ENCODE measurements around the gene LOXHD1. TPM values are rescaled to one million over a fixed set of nuclear protein-coding genes. Genes with fewer than 3 reads are reported as not detected.

Gene LOXHD1
- total and polyA plus RNA-seq, 4 experiments from 2014 or later: not detected

- intact Hi-C loops (cut with micrococcal nuclease): no loop called here
- Mint-ChIP-seq H3K4me1 (no peaks in the 10 kb centered on the region), H3K9me3 (no peaks in the 10 kb centered on the region), H3K36me3 (no peaks in the 10 kb centered on the region), H3K27ac (no peak overlapping the region), H3K4me3 (no peak overlapping the region), H3K27me3 (peaks cover 3 to 9% of the 10 kb centered on the region in 2 donors)
- CTCF ChIA-PET (ENCODE audit: partially characterized antibody): interaction anchor here (1.8 kb wide), 1 partner anchor 22 kb away, joined by 5 read pairs; no protein-coding TSS in a partner anchor
- H3K4me1 ChIP-seq (ENCODE audit: insufficient read depth, low read length): no peaks in the 10 kb centered on the region
- no peak overlapping the region for H3K4me3 ChIP-seq (ENCODE audit: low read length in 2 of 2)
- DNase-seq: no peak
- POLR2A ChIA-PET (ENCODE audit: partially characterized antibody): no interaction called here
- H3K36me3 ChIP-seq (ENCODE audit: insufficient read depth, low read length): no peaks in the 10 kb centered on the region
- no peaks in the 10 kb centered on the region for H3K27me3 ChIP-seq (ENCODE audit: insufficient read depth, low read length)
- H3K27ac ChIP-seq (ENCODE audit: low read depth, low read length): no peak overlapping the region
- H3K9me3 ChIP-seq (ENCODE audit: control insufficient read depth in 1 of 2, low read length in 2 of 2): no peaks in the 10 kb centered on the region
Measured at GRCh38 chr18:46679846-46680598, 23.0 kb upstream of the LOXHD1 start.

DNA sequence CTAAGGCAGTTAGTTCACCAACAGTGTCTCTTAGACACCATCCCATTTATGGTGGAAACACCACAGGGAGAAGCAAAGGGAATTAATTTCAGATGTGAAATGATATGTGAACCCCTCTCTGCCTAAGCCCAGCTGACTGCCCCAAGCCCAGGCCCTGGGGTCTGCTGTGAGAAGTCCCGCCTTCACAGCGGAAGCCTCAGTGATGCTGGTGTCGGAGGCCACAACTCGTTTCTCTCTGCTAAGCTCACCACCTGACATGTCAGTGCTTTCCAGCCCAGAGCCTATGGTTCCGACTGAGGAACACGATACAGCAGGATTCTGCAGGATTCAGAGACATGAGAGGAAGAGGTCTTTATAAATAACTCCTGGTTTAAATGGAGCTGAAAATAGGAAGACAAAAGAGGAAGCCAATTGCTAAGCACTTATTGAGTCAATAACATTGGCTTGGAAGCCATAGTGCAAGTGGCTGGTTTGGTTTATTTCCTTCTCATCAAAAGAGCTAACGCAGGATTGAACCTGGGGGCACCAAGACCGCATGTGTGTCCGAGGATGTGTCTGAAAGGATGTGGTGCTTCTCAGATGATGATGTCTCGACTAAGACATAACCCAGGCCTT lies 21.9 kb upstream of the LOXHD1 start:
- no peak for DNase-seq
- CTCF ChIA-PET (ENCODE audit: partially characterized antibody): interaction anchor here (1.8 kb wide), 1 partner anchor 21 kb away, joined by 5 read pairs; no protein-coding TSS in a partner anchor

DNA sequence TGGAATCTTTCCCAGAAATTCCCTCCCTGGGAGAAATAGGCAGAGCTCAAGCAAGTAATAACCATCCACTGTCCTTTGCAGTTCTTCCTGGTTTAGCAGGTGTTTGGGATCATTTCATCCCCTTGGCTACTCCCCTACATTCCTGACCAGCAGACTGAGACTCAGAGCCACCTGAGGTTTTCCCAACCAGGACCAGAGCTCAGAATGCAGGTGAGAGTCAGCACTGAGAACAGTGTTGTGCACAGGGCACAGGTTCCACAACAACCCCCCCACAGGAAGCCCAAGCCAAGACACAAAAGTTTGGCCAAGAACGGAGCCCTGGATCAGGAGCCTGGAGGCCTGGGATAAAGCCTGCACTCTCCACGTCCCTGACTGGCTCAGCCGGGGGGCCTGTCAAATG lies 21.0 kb upstream of the LOXHD1 start:
- Histone ChIP-seq H3K27me3 (ENCODE audit: insufficient read depth, low read length) (no peaks in the 10 kb centered on the region), H3K4me1 (ENCODE audit: insufficient read depth, low read length) (no peaks in the 10 kb centered on the region), H3K27ac (ENCODE audit: low read depth, low read length) (no peak overlapping the region), H3K36me3 (ENCODE audit: insufficient read depth, low read length) (no peaks in the 10 kb centered on the region), H3K9me3 (ENCODE audit: control insufficient read depth in 1 of 2, low read length in 2 of 2) (no peaks in the 10 kb centered on the region), H3K4me3 (ENCODE audit: low read length in 2 of 2) (no peak overlapping the region)
- CTCF ChIA-PET (ENCODE audit: partially characterized antibody): interaction anchor here (1.8 kb wide), 1 partner anchor 20 kb away, joined by 5 read pairs; no protein-coding TSS in a partner anchor
- Mint-ChIP-seq H3K27ac (no peak overlapping the region), H3K27me3 (peaks cover 3 to 9% of the 10 kb centered on the region in 2 donors), H3K4me3 (no peak overlapping the region), H3K9me3 (peaks cover 0 to 2% (median 0%) of the 10 kb centered on the region in 8 donors), H3K36me3 (no peaks in the 10 kb centered on the region), H3K4me1 (peaks cover 0 to 4% (median under 1%) of the 10 kb centered on the region in 4 donors)
- intact Hi-C loops (cut with micrococcal nuclease): no loop called here
- DNase-seq: no peak
- POLR2A ChIA-PET (ENCODE audit: partially characterized antibody): no interaction called here

More for the DNA sequence above, 21.9 kb upstream of the LOXHD1 start:
- POLR2A ChIA-PET (ENCODE audit: partially characterized antibody): no interaction called here
- Histone ChIP-seq H3K9me3 (ENCODE audit: control insufficient read depth in 1 of 2, low read length in 2 of 2) (no peaks in the 10 kb centered on the region), H3K4me3 (ENCODE audit: low read length in 2 of 2) (no peak overlapping the region), H3K4me1 (ENCODE audit: insufficient read depth, low read length) (no peaks in the 10 kb centered on the region), H3K36me3 (ENCODE audit: insufficient read depth, low read length) (no peaks in the 10 kb centered on the region), H3K27me3 (ENCODE audit: insufficient read depth, low read length) (no peaks in the 10 kb centered on the region), H3K27ac (ENCODE audit: low read depth, low read length) (no peak overlapping the region)
- Mint-ChIP-seq H3K36me3 (no peaks in the 10 kb centered on the region), H3K4me1 (peaks cover 0 to 2% (median 0%) of the 10 kb centered on the region in 4 donors), H3K27ac (no peak overlapping the region), H3K4me3 (no peak overlapping the region), H3K27me3 (peaks cover 4 to 9% of the 10 kb centered on the region in 2 donors), H3K9me3 (peaks cover 0 to 2% (median 0%) of the 10 kb centered on the region in 8 donors)
- intact Hi-C loops (cut with micrococcal nuclease): no loop called here

GRCh38 chr18:46677611-46678010 lies 20.6 kb upstream of the LOXHD1 start:
- H3K36me3 Mint-ChIP-seq: no peaks in the 10 kb centered on the region
- H3K27me3 Mint-ChIP-seq: peaks cover 3 to 9% of the 10 kb centered on the region in 2 donors
- POLR2A ChIA-PET (ENCODE audit: partially characterized antibody): no interaction called here
- Histone ChIP-seq H3K4me1 (ENCODE audit: insufficient read depth, low read length) (peaks cover 4% of the 10 kb centered on the region), H3K27me3 (ENCODE audit: insufficient read depth, low read length) (no peaks in the 10 kb centered on the region), H3K36me3 (ENCODE audit: insufficient read depth, low read length) (no peaks in the 10 kb centered on the region), H3K4me3 (ENCODE audit: low read length in 2 of 2) (no peak overlapping the region), H3K27ac (ENCODE audit: low read depth, low read length) (no peak overlapping the region), H3K9me3 (ENCODE audit: control insufficient read depth in 1 of 2, low read length in 2 of 2) (no peaks in the 10 kb centered on the region)
- H3K9me3 Mint-ChIP-seq: peaks cover 0 to 2% (median 0%) of the 10 kb centered on the region in 8 donors
- intact Hi-C loops (cut with micrococcal nuclease): no loop called here
- no peak for DNase-seq
- H3K4me1 Mint-ChIP-seq: peaks cover 3 to 8% (median 4%) of the 10 kb centered on the region in 4 donors
- no peak overlapping the region for H3K27ac Mint-ChIP-seq
- H3K4me3 Mint-ChIP-seq: no peak overlapping the region
- CTCF ChIA-PET (ENCODE audit: partially characterized antibody): interaction anchor here (1.2 kb wide), 1 partner anchor 19 kb away, joined by 5 read pairs; no protein-coding TSS in a partner anchor

- ChIA-PET CTCF (ENCODE audit: partially characterized antibody) (interaction anchor here (1.2 kb wide), 1 partner anchor 18 kb away, joined by 5 read pairs; no protein-coding TSS in a partner anchor), POLR2A (ENCODE audit: partially characterized antibody) (no interaction called here)
- Mint-ChIP-seq H3K4me3 (no peak overlapping the region), H3K27me3 (peaks cover 3 to 4% of the 10 kb centered on the region in 2 donors), H3K4me1 (peaks cover 10 to 19% (median 12%) of the 10 kb centered on the region in 4 donors), H3K36me3 (no peaks in the 10 kb centered on the region), H3K9me3 (peaks cover 0 to 2% (median 0%) of the 10 kb centered on the region in 8 donors), H3K27ac (no peak overlapping the region)
- Histone ChIP-seq H3K27ac (ENCODE audit: low read depth, low read length) (no peak overlapping the region), H3K36me3 (ENCODE audit: insufficient read depth, low read length) (no peaks in the 10 kb centered on the region), H3K4me1 (ENCODE audit: insufficient read depth, low read length) (peaks cover 13% of the 10 kb centered on the region), H3K9me3 (ENCODE audit: control insufficient read depth in 1 of 2, low read length in 2 of 2) (no peaks in the 10 kb centered on the region), H3K27me3 (ENCODE audit: insufficient read depth, low read length) (no peaks in the 10 kb centered on the region), H3K4me3 (ENCODE audit: low read length in 2 of 2) (no peak overlapping the region)
- intact Hi-C loops (cut with micrococcal nuclease): no loop called here
- no peak for DNase-seq
Measured at GRCh38 chr18:46676182-46676835, 19.3 kb upstream of the LOXHD1 start.

GRCh38 chr18:46675112-46675511 lies 18.1 kb upstream of the LOXHD1 start:
- Histone ChIP-seq H3K9me3 (ENCODE audit: control insufficient read depth in 1 of 2, low read length in 2 of 2) (no peaks in the 10 kb centered on the region), H3K27ac (ENCODE audit: low read depth, low read length) (no peak overlapping the region), H3K36me3 (ENCODE audit: insufficient read depth, low read length) (no peaks in the 10 kb centered on the region), H3K4me1 (ENCODE audit: insufficient read depth, low read length) (peaks cover 13% of the 10 kb centered on the region), H3K27me3 (ENCODE audit: insufficient read depth, low read length) (no peaks in the 10 kb centered on the region), H3K4me3 (ENCODE audit: low read length in 2 of 2) (no peak overlapping the region)
- ChIA-PET CTCF (ENCODE audit: partially characterized antibody) (interaction anchor here (0.7 to 1.2 kb wide), 2 partner anchors 9 to 17 kb away, joined by 3 to 5 read pairs; no protein-coding TSS in a partner anchor), POLR2A (ENCODE audit: partially characterized antibody) (no interaction called here)
- intact Hi-C loops (cut with micrococcal nuclease): no loop called here
- DNase-seq: no peak
- no peak overlapping the region for H3K27ac Mint-ChIP-seq
- H3K4me1 Mint-ChIP-seq: peaks cover 11 to 21% (median 13%) of the 10 kb centered on the region in 4 donors
- no peak overlapping the region for H3K4me3 Mint-ChIP-seq
- peaks cover 3 to 4% of the 10 kb centered on the region in 2 donors for H3K27me3 Mint-ChIP-seq
- H3K36me3 Mint-ChIP-seq: no peaks in the 10 kb centered on the region
- peaks cover 0 to 2% (median 0%) of the 10 kb centered on the region in 8 donors for H3K9me3 Mint-ChIP-seq

Measured in CD4-positive, alpha-beta memory T cell (primary cell).